Measurements from ENCODE around the gene HPS1.
"Not testable (repeated sequence)": the region's sequence is repeated elsewhere in the genome, so short reads cannot be mapped to it uniquely, and the experiment has no call there.

Gene HPS1

GRCh38 chr10:98383134-98383667 is 63.5 kb downstream of the HPS1 start:
- H3K4me1 ChIP-seq (ENCODE audit: control insufficient read depth in 1 of 2, insufficient read depth in 2 of 2, low read length in 2 of 2), result peaks cover 18 to 20% of the 10 kb centered on the region in 2 experiments
- not testable (repeated sequence) for H3K23ac ChIP-seq (ENCODE audit: low read length); H3K4me3 ChIP-seq (ENCODE audit: low read depth, low read length); H3K14ac ChIP-seq (ENCODE audit: low read length); H3K79me2 ChIP-seq (ENCODE audit: control insufficient read depth, insufficient read depth, low read length, poor library complexity); H2BK12ac ChIP-seq (ENCODE audit: low read length); H2AFZ ChIP-seq (ENCODE audit: insufficient read depth, low read length, poor library complexity); H2BK120ac ChIP-seq (ENCODE audit: insufficient read depth, low read length, poor library complexity); H3K79me1 ChIP-seq (ENCODE audit: low read length); H4K91ac ChIP-seq (ENCODE audit: low read depth, low read length); H4K8ac ChIP-seq (ENCODE audit: low read depth, low read length); H3K9ac ChIP-seq (ENCODE audit: low read length); H3K36me3 ChIP-seq (ENCODE audit: control insufficient read depth in 1 of 2, insufficient read depth in 2 of 2, low read length in 2 of 2); H3K4me2 ChIP-seq (ENCODE audit: low read length); H2BK5ac ChIP-seq (ENCODE audit: low read depth, low read length, poor library complexity); H4K12ac ChIP-seq (ENCODE audit: low read depth, low read length); H3K9me3 ChIP-seq (ENCODE audit: insufficient read depth, low read depth, low read length); H3K4ac ChIP-seq (ENCODE audit: low read depth, low read length); H2AK5ac ChIP-seq (ENCODE audit: low read length); H3K18ac ChIP-seq (ENCODE audit: low read length); H3K27me3 ChIP-seq (ENCODE audit: insufficient read depth, low read length); H3K27ac ChIP-seq (ENCODE audit: low read depth, low read length)
- WGBS (ENCODE audit: extremely low coverage, insufficient coverage, insufficient read length), result no CpG with 5 or more reads among the region's 7 CpGs
- DNase-seq, result peak; percentile 34 to 59

- Histone ChIP-seq H3K9me3 (ENCODE audit: insufficient read depth, low read depth, low read length) (peaks cover 1% of the 10 kb centered on the region), H4K8ac (ENCODE audit: low read depth, low read length) (no peak overlapping the region), H3K18ac (ENCODE audit: low read length) (no peak overlapping the region), H2BK5ac (ENCODE audit: low read depth, low read length, poor library complexity) (no peak overlapping the region), H4K91ac (ENCODE audit: low read depth, low read length) (no peak overlapping the region), H3K27me3 (ENCODE audit: insufficient read depth, low read length) (no peaks in the 10 kb centered on the region), H3K4me1 (ENCODE audit: control insufficient read depth in 1 of 2, insufficient read depth in 2 of 2, low read length in 2 of 2) (peaks cover 18 to 20% of the 10 kb centered on the region in 2 experiments), H3K36me3 (ENCODE audit: control insufficient read depth in 1 of 2, insufficient read depth in 2 of 2, low read length in 2 of 2) (no peaks in the 10 kb centered on the region), H3K14ac (ENCODE audit: low read length) (no peak overlapping the region), H3K4me2 (ENCODE audit: low read length) (no peak overlapping the region), H4K12ac (ENCODE audit: low read depth, low read length) (no peak overlapping the region), H2BK120ac (ENCODE audit: insufficient read depth, low read length, poor library complexity) (no peak overlapping the region), H3K79me2 (ENCODE audit: control insufficient read depth, insufficient read depth, low read length, poor library complexity) (no peaks in the 10 kb centered on the region), H3K27ac (ENCODE audit: low read depth, low read length) (no peak overlapping the region), H3K4ac (ENCODE audit: low read depth, low read length) (no peak overlapping the region), H3K23ac (ENCODE audit: low read length) (no peak overlapping the region), H2AFZ (ENCODE audit: insufficient read depth, low read length, poor library complexity) (no peak overlapping the region), H3K9ac (ENCODE audit: low read length) (no peak overlapping the region), H3K4me3 (ENCODE audit: low read depth, low read length) (no peak overlapping the region), H3K79me1 (ENCODE audit: low read length) (no peaks in the 10 kb centered on the region), H2AK5ac (ENCODE audit: low read length) (no peak overlapping the region), H2BK12ac (ENCODE audit: low read length) (no peak overlapping the region)
- no CpG with 5 or more reads among the region's 5 CpGs for WGBS (ENCODE audit: extremely low coverage, insufficient coverage, insufficient read length)
- DNase-seq, result peak; percentile 62 to 76
Measured at GRCh38 chr10:98382691-98383101, 64.0 kb downstream of the HPS1 start.

- no peak overlapping the region for H4K8ac ChIP-seq (ENCODE audit: low read depth, low read length)
- WGBS (ENCODE audit: extremely low coverage, insufficient coverage, insufficient read length), result no CpG with 5 or more reads among the region's 8 CpGs
- H3K79me2 ChIP-seq (ENCODE audit: control insufficient read depth, insufficient read depth, low read length, poor library complexity), result no peaks in the 10 kb centered on the region
- no peak overlapping the region for H3K4me3 ChIP-seq (ENCODE audit: low read depth, low read length)
- H3K9me3 ChIP-seq (ENCODE audit: insufficient read depth, low read depth, low read length), result peaks cover 5% of the 10 kb centered on the region
- no peaks in the 10 kb centered on the region for H3K79me1 ChIP-seq (ENCODE audit: low read length)
- H3K4ac ChIP-seq (ENCODE audit: low read depth, low read length), result no peak overlapping the region
- no peaks in the 10 kb centered on the region for H3K36me3 ChIP-seq (ENCODE audit: control insufficient read depth in 1 of 2, insufficient read depth in 2 of 2, low read length in 2 of 2)
- H2BK12ac ChIP-seq (ENCODE audit: low read length), result no peak overlapping the region
- no peaks in the 10 kb centered on the region for H3K27me3 ChIP-seq (ENCODE audit: insufficient read depth, low read length)
- no peak overlapping the region for H3K18ac ChIP-seq (ENCODE audit: low read length)
- H3K23ac ChIP-seq (ENCODE audit: low read length), result no peak overlapping the region
- H2AFZ ChIP-seq (ENCODE audit: insufficient read depth, low read length, poor library complexity), result no peak overlapping the region
- no peak overlapping the region for H2BK5ac ChIP-seq (ENCODE audit: low read depth, low read length, poor library complexity)
- no peak for DNase-seq
- no peak overlapping the region for H3K14ac ChIP-seq (ENCODE audit: low read length)
- H2AK5ac ChIP-seq (ENCODE audit: low read length), result no peak overlapping the region
- no peak overlapping the region for H3K9ac ChIP-seq (ENCODE audit: low read length)
- H3K4me2 ChIP-seq (ENCODE audit: low read length), result no peak overlapping the region
- H4K91ac ChIP-seq (ENCODE audit: low read depth, low read length), result no peak overlapping the region
- H4K12ac ChIP-seq (ENCODE audit: low read depth, low read length), result no peak overlapping the region
- H2BK120ac ChIP-seq (ENCODE audit: insufficient read depth, low read length, poor library complexity), result no peak overlapping the region
- H3K27ac ChIP-seq (ENCODE audit: low read depth, low read length), result peak overlapping the region; percentile 7
- peaks cover 20 to 26% of the 10 kb centered on the region in 2 experiments for H3K4me1 ChIP-seq (ENCODE audit: control insufficient read depth in 1 of 2, insufficient read depth in 2 of 2, low read length in 2 of 2)
Measured at GRCh38 chr10:98380493-98381339, 66.0 kb downstream of the HPS1 start.

- Histone ChIP-seq H4K8ac (ENCODE audit: low read depth, low read length) (no peak overlapping the region), H3K79me1 (ENCODE audit: low read length) (peaks cover 4% of the 10 kb centered on the region), H3K79me2 (ENCODE audit: control insufficient read depth, insufficient read depth, low read length, poor library complexity) (no peaks in the 10 kb centered on the region), H3K14ac (ENCODE audit: low read length) (no peak overlapping the region), H2BK120ac (ENCODE audit: insufficient read depth, low read length, poor library complexity) (no peak overlapping the region), H2BK5ac (ENCODE audit: low read depth, low read length, poor library complexity) (no peak overlapping the region), H3K36me3 (ENCODE audit: control insufficient read depth in 1 of 2, insufficient read depth in 2 of 2, low read length in 2 of 2) (no peaks in the 10 kb centered on the region), H3K27me3 (ENCODE audit: insufficient read depth, low read length) (no peaks in the 10 kb centered on the region), H2AK5ac (ENCODE audit: low read length) (no peak overlapping the region), H3K9me3 (ENCODE audit: insufficient read depth, low read depth, low read length) (peaks cover 5% of the 10 kb centered on the region), H2BK12ac (ENCODE audit: low read length) (no peak overlapping the region), H3K4me2 (ENCODE audit: low read length) (no peak overlapping the region), H4K12ac (ENCODE audit: low read depth, low read length) (no peak overlapping the region), H3K4me3 (ENCODE audit: low read depth, low read length) (no peak overlapping the region), H3K9ac (ENCODE audit: low read length) (no peak overlapping the region), H3K18ac (ENCODE audit: low read length) (no peak overlapping the region), H3K4ac (ENCODE audit: low read depth, low read length) (no peak overlapping the region), H2AFZ (ENCODE audit: insufficient read depth, low read length, poor library complexity) (no peak overlapping the region), H3K23ac (ENCODE audit: low read length) (no peak overlapping the region), H4K91ac (ENCODE audit: low read depth, low read length) (no peak overlapping the region), H3K4me1 (ENCODE audit: control insufficient read depth in 1 of 2, insufficient read depth in 2 of 2, low read length in 2 of 2) (peaks cover 30% of the 10 kb centered on the region in 2 experiments), H3K27ac (ENCODE audit: low read depth, low read length) (no peak overlapping the region)
- DNase-seq, result no peak
- WGBS (ENCODE audit: extremely low coverage, insufficient coverage, insufficient read length), result no CpG with 5 or more reads among the region's 4 CpGs
Measured at GRCh38 chr10:98378722-98379121, 68.0 kb downstream of the HPS1 start.

Data from trophoblast cell (in vitro differentiated cells and primary cell).